HAP-1 (cell line): Measurements from ENCODE around the gene AHCTF1.
"Not testable (repeated sequence)": the region's sequence is repeated elsewhere in the genome, so short reads cannot be mapped to it uniquely, and the experiment has no call there.

ENCODE experiments used
- DNase-seq, 2 experiments: peaks; one replicate each; pipeline ENCODE4 v3.0.0-alpha.2; 2016 to 2020; ENCODE audit warnings: low spot score in 2 of 2
- H3K27me3 ChIP-seq: fragments of 250-450 bp; sonication (Bioruptor Pico); 2 replicates; pipeline ENCODE4 v1.5.1; 2020; ENCODE audit warnings: low read depth, mild to moderate bottlenecking, moderate library complexity
- H3K36me3 ChIP-seq: fragments of 250-450 bp; sonication (Bioruptor Pico); replicated peaks from 2 replicates; pipeline ENCODE4 v1.5.1; 2020; ENCODE audit warnings: mild to moderate bottlenecking
- H3K4me1 ChIP-seq: fragments of 250-450 bp; sonication (Bioruptor Pico); 2 replicates; pipeline ENCODE4 v1.5.1; 2020; ENCODE audit warnings: mild to moderate bottlenecking
- H3K4me3 ChIP-seq: fragments of 250-450 bp; sonication (Bioruptor Pico); 2 replicates; pipeline ENCODE4 v1.5.1; 2020; ENCODE audit warnings: mild to moderate bottlenecking, moderate library complexity
- H3K9me3 ChIP-seq: fragments of 250-450 bp; sonication (Bioruptor Pico); 2 replicates; pipeline ENCODE4 v1.5.1; 2020; ENCODE audit warnings: mild to moderate bottlenecking, moderate library complexity
- in situ Hi-C: fragments of 300-500 bp; cut with MboI; formaldehyde crosslinking; loops from 3 replicates; pipeline ENCODE4 v1.14.3; 2020; ENCODE audit warnings: low sequenced_read_pairs, inconsistent platforms, mixed read lengths

Gene AHCTF1

DNA sequence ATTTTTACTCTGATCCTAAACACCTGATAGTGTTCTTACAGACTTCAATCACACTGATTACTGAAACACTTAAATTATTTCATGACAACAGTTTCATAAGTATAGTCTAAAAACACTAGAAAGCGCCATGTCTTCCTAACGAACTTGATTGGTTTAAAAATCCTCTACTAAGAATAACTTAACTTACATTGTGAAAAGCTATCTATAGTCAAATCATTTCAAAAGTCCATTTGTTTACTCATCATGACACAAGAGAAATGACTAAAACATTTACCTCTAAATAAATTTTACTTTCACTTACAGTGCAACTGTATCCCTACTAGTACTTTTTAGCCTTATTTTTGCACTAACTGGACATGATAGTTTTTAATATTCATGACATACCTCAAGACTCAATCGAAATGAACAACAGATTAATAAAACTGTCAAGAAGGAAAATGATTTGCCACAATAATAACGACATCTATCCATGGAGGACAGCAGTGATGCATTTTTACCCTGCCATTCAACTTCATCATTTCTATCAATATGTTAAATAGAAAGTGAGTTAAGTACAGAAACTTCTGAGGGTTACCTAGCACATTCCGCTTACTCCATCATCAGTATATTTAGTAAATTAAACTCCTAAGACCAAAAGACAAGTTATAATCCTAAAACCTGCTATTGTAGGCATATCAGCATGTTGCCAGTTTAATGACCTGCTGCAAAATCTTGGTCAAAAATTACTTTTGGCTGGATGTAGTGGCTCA is 38.4 kb downstream of the AHCTF1 start:
- peaks cover 78% of the 10 kb centered on the region for H3K36me3 ChIP-seq
- H3K9me3 ChIP-seq: no peaks in the 10 kb centered on the region
- in situ Hi-C loops: no loop called here
- H3K27me3 ChIP-seq: no peaks in the 10 kb centered on the region
- DNase-seq: no peak
- no peak overlapping the region for H3K4me3 ChIP-seq
- H3K4me1 ChIP-seq: no peaks in the 10 kb centered on the region

DNA sequence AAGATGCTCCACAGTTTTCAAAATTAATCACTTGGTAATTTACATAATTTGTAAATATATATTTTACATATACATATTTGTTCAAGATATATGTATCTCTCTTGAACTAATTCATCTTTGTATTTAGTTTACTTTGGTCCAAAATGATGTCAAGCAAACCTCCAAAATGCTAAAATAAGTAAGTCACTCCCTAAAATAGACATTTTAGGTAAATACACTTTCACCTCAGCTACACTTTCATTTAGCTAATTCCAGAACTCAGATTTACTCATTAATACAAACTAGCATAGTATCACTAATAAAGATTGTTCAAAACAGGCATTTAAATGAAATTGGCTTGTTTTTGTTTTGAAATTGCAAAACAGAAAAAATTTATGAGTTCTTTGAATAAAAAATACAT is 40.6 kb downstream of the AHCTF1 start:
- Histone ChIP-seq H3K4me1 (peaks cover 5% of the 10 kb centered on the region), H3K27me3 (no peaks in the 10 kb centered on the region), H3K9me3 (no peaks in the 10 kb centered on the region), H3K4me3 (no peak overlapping the region), H3K36me3 (peaks cover 78% of the 10 kb centered on the region)
- no peak for DNase-seq
- in situ Hi-C loops: no loop called here

DNA sequence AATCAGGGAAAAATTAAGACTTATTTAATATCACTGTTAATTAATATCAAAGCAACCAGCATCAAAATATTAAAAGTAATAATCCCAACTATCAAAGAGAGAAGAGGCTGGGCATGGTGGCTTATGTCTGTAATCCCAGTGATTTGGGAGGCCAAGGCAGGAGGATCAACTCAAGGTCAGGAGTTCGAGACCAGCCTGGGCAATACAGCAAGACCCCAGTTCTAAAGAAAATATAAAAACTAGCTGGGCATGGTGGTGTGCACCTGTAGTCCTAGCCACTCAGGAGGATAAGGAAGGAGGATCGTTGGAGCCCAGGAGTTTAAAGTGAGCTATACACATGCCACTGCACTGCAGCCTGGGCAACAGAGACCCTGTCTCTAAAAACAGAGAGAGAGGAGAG is 43.2 kb downstream of the AHCTF1 start:
- Histone ChIP-seq H3K36me3 (peaks cover 78% of the 10 kb centered on the region), H3K9me3 (no peaks in the 10 kb centered on the region), H3K4me1 (peaks cover 15% of the 10 kb centered on the region), H3K27me3 (no peaks in the 10 kb centered on the region), H3K4me3 (no peak overlapping the region)
- DNase-seq: no peak
- in situ Hi-C loops: no loop called here

DNA sequence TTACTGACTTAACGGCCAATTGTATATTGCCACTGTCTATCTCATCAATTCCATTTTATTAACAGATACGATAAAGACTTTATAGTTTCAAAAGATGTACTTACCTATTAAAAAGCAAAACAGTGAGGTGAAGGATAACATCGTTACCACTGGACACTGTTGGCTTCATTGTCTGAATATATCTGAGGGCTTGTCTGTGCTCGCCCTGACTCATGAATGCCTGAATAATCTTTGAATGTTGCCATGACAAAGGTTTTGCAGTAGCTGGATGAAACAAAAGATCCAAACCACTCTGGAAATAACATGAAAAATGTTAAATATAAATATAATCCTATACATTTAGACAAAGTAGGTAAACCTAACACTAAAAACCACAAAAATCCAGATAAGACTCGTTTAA is 46.4 kb downstream of the AHCTF1 start:
- H3K4me1 ChIP-seq: peaks cover 15% of the 10 kb centered on the region
- in situ Hi-C loops, H3K9me3 ChIP-seq, H3K4me3 ChIP-seq, H3K27me3 ChIP-seq: not testable (repeated sequence)
- peak in 1 of 2 experiments; percentile 44 for DNase-seq
- H3K36me3 ChIP-seq: peaks cover 68% of the 10 kb centered on the region

DNA sequence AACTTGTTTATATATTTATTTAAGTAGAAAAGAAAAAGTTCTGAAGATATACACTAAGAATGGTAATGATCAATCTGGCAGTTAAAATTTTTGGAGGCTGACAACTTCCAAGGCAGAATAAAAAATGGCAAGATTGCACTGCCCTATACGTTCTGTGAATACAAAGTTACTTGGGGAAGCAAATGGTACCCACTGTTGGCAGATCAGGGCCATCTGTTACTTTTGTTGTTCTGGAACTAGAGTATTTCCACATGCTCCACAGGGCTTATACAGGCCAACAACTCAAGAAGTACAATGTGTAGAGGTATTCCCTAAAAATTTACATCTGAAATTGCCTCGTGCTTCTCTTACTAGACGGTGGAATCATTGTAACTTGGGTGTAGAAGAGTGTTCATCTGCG is 53.2 kb downstream of the AHCTF1 start:
- H3K36me3 ChIP-seq: peaks cover 53% of the 10 kb centered on the region
- no peaks in the 10 kb centered on the region for H3K9me3 ChIP-seq
- in situ Hi-C loops: no loop called here
- no peaks in the 10 kb centered on the region for H3K27me3 ChIP-seq
- no peak for DNase-seq
- H3K4me1 ChIP-seq: no peaks in the 10 kb centered on the region
- H3K4me3 ChIP-seq: no peak overlapping the region

DNA sequence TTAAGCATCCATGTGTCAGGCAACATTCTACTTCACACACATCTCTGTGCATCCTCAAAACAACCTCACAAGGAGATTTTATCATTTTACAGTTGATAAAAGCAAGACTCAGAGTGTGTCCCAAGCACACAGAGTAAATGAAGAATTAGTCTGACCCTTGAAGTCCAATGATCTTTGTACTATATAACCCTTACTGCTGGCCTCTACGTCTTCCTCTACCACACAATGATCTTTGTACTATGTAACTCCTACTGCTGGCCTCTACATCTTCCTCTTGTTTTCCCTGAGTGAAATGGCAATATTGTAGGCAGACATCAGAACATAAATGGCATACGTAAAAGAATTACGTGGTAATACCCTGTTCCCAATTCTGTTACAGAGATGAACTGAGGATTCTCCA is 55.3 kb downstream of the AHCTF1 start:
- Histone ChIP-seq H3K9me3 (no peaks in the 10 kb centered on the region), H3K4me1 (no peaks in the 10 kb centered on the region), H3K27me3 (no peaks in the 10 kb centered on the region), H3K4me3 (no peak overlapping the region), H3K36me3 (peaks cover 59% of the 10 kb centered on the region)
- in situ Hi-C loops: no loop called here
- no peak for DNase-seq

DNA sequence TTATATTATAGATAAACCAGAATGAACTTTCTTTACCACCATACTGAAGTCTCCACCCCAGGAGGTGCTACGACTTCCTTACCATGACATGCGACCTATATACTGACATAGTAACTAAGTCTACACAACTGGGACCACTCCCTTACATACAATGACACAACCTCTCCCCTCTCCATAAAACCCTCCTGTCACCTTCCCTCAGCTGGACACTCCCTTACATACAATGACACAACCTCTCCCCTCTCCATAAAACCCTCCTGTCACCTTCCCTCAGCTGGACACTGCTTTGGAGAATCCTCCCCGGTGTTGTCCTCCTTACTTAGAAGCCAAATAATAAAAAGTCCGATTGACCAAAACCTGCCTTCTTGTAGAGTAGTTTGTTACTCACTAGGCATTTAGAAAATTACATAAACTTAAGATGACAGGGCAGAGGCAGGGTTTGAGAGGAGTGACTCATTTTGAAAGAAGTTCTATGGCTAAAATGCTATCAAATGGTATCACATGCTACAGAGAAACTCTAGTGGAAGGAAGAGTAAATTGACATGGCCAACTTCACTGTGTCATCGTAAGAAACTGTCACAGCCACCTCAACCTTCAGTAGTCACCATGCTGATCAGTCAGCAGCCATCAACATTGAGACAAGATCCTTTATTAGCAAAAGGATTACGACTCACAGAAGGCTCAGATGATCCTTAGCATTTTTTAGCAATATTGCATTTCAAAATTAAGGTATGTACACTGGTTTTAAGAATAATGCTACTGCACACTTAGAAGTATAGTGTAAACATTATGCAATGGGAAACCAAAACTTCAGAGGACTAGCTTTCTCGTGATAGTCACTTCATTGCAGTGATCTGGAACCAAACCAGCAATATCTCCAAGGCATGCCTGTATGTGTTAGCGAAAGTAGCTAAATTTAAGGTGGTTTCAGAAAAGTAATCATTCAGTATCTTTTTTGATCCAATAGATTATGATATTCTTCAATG is 56.4 kb downstream of the AHCTF1 start:
- peaks cover 60% of the 10 kb centered on the region for H3K36me3 ChIP-seq
- H3K4me3 ChIP-seq: no peak overlapping the region
- no peaks in the 10 kb centered on the region for H3K9me3 ChIP-seq
- H3K27me3 ChIP-seq: no peaks in the 10 kb centered on the region
- H3K4me1 ChIP-seq: 0 out of 2 replicates have a peak, but pooled peaks cover under 1% of the 10 kb centered on the region
- in situ Hi-C loops: no loop called here
- DNase-seq: no peak

DNA sequence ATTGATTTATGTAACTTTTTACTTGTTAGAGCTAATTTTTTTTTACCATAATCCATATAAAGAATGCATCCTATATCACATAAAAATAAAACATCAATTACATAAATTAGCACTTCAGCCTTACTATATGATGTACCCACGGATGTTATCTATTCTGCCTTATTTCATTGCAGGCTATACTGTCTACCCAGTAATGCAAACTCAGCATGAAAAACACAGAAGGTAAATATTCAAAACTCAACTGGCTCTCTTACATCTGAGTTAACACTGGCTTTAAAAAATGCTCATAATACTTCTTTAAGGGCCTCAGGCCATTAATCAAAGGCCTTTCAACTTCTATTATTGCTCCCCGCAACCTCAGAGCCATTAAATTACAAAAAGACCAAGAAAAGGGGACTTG is 65.8 kb downstream of the AHCTF1 start:
- Histone ChIP-seq H3K4me1 (peaks cover 29% of the 10 kb centered on the region), H3K36me3 (peaks cover 59% of the 10 kb centered on the region)
- in situ Hi-C loops: no loop called here

DNA sequence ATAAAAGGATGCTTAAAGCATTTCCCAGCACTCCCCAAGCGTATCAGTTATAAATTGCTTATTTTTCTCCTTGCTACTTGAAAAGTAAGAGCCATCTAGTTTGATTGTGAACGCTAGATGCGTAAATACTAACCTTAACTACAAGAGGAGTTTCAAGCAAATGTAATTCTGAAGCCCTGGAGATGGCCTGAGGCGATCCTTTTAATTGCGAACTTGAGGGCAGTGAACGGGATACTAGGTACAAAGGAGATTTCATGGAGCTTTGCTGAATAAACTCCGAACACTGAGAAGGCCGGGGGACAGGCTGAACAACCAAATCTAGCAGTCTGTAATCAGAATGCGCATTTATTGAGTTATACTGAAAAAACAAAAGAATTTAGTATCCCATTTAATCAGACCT is 68.0 kb downstream of the AHCTF1 start:
- DNase-seq: peak in 1 of 2 experiments; percentile 74
- Histone ChIP-seq H3K36me3 (peaks cover 65% of the 10 kb centered on the region), H3K4me1 (peaks cover 26% of the 10 kb centered on the region)
- H3K9me3 ChIP-seq, in situ Hi-C loops, H3K4me3 ChIP-seq, H3K27me3 ChIP-seq: not testable (repeated sequence)

More for the DNA sequence above, 65.8 kb downstream of the AHCTF1 start:
- no peak for DNase-seq
- no peaks in the 10 kb centered on the region for H3K9me3 ChIP-seq
- H3K27me3 ChIP-seq: no peaks in the 10 kb centered on the region
- H3K4me3 ChIP-seq: no peak overlapping the region

DNA sequence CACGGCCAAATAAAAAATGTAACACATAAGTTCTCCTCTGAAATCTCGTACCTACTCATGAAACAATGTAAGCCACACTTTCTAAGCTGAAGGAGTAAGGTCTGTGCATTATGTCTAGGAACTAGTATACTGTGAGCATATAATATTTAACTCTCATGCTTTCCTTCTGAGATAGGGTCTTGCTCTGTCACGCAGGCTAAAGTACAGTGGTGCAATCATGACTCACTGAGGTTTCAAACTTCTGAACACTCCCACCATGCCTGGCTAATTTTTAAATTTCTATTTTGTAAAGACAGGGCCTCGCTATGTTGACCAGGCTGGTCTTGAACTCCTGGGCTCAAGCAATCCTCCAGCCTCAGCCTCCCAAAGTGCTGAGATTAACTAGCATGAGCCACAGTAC is 71.3 kb downstream of the AHCTF1 start:
- Histone ChIP-seq H3K9me3 (no peaks in the 10 kb centered on the region), H3K27me3 (no peaks in the 10 kb centered on the region), H3K36me3 (peaks cover 83% of the 10 kb centered on the region), H3K4me3 (no peak overlapping the region), H3K4me1 (peaks cover 13% of the 10 kb centered on the region)
- in situ Hi-C loops: no loop called here
- no peak for DNase-seq

DNA sequence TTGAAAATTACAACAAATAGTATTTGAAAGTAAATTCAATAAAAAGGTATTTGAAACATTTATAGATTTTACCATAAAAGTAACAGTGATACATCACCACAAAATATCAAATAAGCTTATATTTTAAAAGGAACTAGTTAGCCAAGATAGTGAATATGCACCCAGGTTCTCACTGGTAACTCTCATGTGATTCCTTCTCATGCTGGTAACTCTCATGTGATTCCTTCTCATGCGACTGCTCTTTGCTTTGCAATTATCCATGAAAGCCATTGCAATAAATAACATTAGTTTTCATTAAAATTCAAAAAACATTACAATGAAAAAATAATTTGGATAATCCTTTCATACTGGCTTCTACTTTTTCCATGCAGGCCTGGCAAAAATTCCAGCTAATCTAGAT is 75.4 kb downstream of the AHCTF1 start:
- Histone ChIP-seq H3K9me3 (no peaks in the 10 kb centered on the region), H3K27me3 (no peaks in the 10 kb centered on the region), H3K4me1 (no peaks in the 10 kb centered on the region), H3K4me3 (no peak overlapping the region), H3K36me3 (peaks cover 90% of the 10 kb centered on the region)
- DNase-seq: no peak
- in situ Hi-C loops: no loop called here

DNA sequence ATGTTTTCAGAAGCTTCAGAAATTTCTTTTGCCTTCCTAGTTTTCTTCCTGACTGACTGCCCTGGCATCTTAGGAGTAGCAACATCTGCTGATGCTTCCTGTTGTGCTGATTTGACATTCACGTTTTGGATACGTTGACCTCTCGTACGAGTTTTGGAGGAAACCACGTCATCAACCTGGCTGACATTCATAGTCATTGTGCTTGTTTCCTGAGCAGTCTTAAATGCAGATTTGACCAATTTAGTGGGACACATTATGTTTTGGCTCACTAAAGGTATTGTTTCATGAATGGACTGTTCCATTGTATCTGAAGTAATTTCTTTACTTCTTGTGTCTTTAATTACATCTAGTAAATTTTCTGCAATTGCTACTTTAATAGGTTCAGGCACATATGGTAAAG is 81.1 kb downstream of the AHCTF1 start:
- H3K4me1 ChIP-seq, DNase-seq, H3K9me3 ChIP-seq, H3K4me3 ChIP-seq, in situ Hi-C loops, H3K27me3 ChIP-seq: not testable (repeated sequence)
- peaks cover 81% of the 10 kb centered on the region for H3K36me3 ChIP-seq

DNA sequence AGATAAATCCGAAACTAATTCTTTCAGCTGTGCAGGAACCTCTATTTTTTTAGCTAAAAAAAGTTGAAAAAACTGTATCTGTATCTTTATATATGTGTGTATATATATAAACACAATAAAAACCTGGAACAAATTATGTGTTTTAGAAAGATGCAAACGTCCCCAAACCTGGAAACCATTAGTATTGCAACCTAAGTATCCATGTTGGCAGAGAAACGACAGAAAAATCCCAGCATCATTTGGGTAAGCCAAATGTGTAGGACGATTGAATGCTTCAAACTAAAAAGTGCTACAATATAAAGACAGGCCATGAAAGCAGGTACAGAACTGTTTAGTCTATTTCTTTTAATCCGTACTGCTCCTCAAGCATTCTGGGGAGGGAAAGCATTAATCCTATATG is 87.9 kb downstream of the AHCTF1 start:
- H3K9me3 ChIP-seq: no peaks in the 10 kb centered on the region
- H3K4me3 ChIP-seq: no peak overlapping the region
- DNase-seq: no peak
- peaks cover 71% of the 10 kb centered on the region for H3K36me3 ChIP-seq
- in situ Hi-C loops: no loop called here
- no peaks in the 10 kb centered on the region for H3K27me3 ChIP-seq
- H3K4me1 ChIP-seq: no peaks in the 10 kb centered on the region

DNA sequence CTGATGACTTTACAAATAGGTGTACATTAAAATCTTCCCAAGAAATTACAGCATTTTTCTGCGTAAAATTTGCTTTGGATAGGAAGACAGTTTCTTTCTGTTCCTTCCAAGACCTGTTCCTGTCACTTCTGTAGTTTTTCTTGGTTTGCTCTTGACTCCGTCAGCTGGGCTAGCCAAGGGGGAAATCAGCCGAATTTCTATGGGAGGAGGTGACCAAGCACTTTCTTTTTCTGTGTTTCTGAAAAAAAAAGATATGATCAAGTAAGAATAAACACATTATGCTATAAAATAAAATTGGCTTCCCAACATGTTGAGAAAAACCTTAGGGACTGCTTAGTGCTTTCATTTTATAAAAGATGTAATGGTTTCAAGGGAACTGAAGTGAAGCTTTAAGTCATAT is 91.0 kb downstream of the AHCTF1 start:
- H3K9me3 ChIP-seq, H3K4me1 ChIP-seq, H3K4me3 ChIP-seq, in situ Hi-C loops, DNase-seq, H3K27me3 ChIP-seq: not testable (repeated sequence)
- peaks cover 50% of the 10 kb centered on the region for H3K36me3 ChIP-seq
